K562 (cell line): Measurements from ENCODE around the gene STRIP1. TPM values are rescaled to one million over a fixed set of nuclear protein-coding genes. Genes with fewer than 3 reads are reported as not detected.

Experiments
- ATAC-seq: fragments of 200-7000 bp; cut with Tn5 transposase; 3 replicates; pipeline ENCODE4 v1.9.1; 2020; ENCODE audit warnings: moderate library complexity
- BruUV-seq: library from RNA; stranded (reverse); fragments of 400-500 nt; replicated peaks from 2 replicates; lab custom pipeline; 2021; lab: Mats Ljungman, UMichigan
- CTCF ChIA-PET: fragments of 300-600 bp; formaldehyde crosslinking; extraction: SDS; loops from one replicate; lab custom pipeline; 2021; ENCODE audit warnings: low intra/inter-chr PET ratio; lab: Yijun Ruan, JAX
- POLR2A ChIA-PET: fragments of 300-600, 350-650 bp; sonication (Branson Sonifier 250); formaldehyde crosslinking; extraction: SDS; loops from one replicate; lab custom pipeline; 2021; ENCODE audit warnings: antibody characterized with exemption, inconsistent platforms; lab: Yijun Ruan, JAX
- DNase-seq, 4 experiments: peaks; one replicate each; pipeline versions ENCODE4 v3.0.0 to v3.0.0-alpha.2; 2011 to 2018; ENCODE audit warnings: low spot score in 3 of 4, mixed read lengths in 3 of 4; ENCODE audit errors: extremely low read depth in 1 of 4
- FAIRE-seq: peaks from 2 replicates; lab custom pipeline; 2011; peaks lifted over from hg19 to GRCh38; lab: Jason Lieb, UNC
- H2AFZ ChIP-seq: 2 replicates; pipeline ENCODE4 v1.6.0; 2011; ENCODE audit warnings: low read depth, low read length, control low read depth, inconsistent platforms
- H3K27ac ChIP-seq: fragments of 200-600 bp; 3 replicates; pipeline ENCODE4 v1.8.0; 2011; ENCODE audit warnings: low read depth, mild to moderate bottlenecking, control low read depth, inconsistent platforms, low read length, moderate library complexity, mixed read lengths; ENCODE audit errors: extremely low read depth
- H3K27me3 ChIP-seq, 2 experiments: fragments of 300-600 bp in 1 of 2; 2 replicates in 1 of 2; 3 replicates in 1 of 2; pipeline versions ENCODE4 v1.6.0 to v1.8.0; 2011; ENCODE audit warnings: inconsistent platforms in 2 of 2, low read length in 2 of 2, mild to moderate bottlenecking in 1 of 2, mixed read lengths in 1 of 2, moderate library complexity in 1 of 2; ENCODE audit not compliant: control insufficient read depth in 2 of 2, insufficient read depth in 2 of 2
- H3K36me3 ChIP-seq: fragments of 300-600 bp; 3 replicates; pipeline ENCODE4 v1.8.0; 2011; ENCODE audit warnings: mild to moderate bottlenecking, low read length, inconsistent platforms; ENCODE audit not compliant: control insufficient read depth, insufficient read depth
- H3K4me1 ChIP-seq, 2 experiments: fragments of 200-600 bp in 1 of 2; replicated peaks in 1 of 2; 2 replicates in 1 of 2; 3 replicates in 1 of 2; pipeline versions ENCODE4 v1.5.1 to v1.8.0; 2011; ENCODE audit warnings: inconsistent platforms in 2 of 2, low read length in 2 of 2, mild to moderate bottlenecking in 1 of 2, mixed read lengths in 1 of 2, moderate library complexity in 1 of 2; ENCODE audit not compliant: control insufficient read depth in 2 of 2, insufficient read depth in 2 of 2
- H3K4me2 ChIP-seq: 2 replicates; pipeline ENCODE4 v1.6.1; 2011; ENCODE audit warnings: low read length, control low read depth, inconsistent platforms, mixed read lengths; ENCODE audit not compliant: insufficient read depth
- H3K4me3 ChIP-seq: fragments of 200-600 bp; sonication (generic), shearing (Covaris generic); 2 replicates; pipeline ENCODE4 v1.5.1; 2016; ENCODE audit warnings: control low read depth, inconsistent platforms
- H3K79me2 ChIP-seq: fragments of 200-600 bp; 3 replicates; pipeline ENCODE4 v1.8.0; 2011; ENCODE audit warnings: low read length, inconsistent platforms; ENCODE audit not compliant: control insufficient read depth, insufficient read depth
- H3K9ac ChIP-seq, 2 experiments: 2 replicates each; pipeline versions ENCODE4 v1.6.0 to v1.6.1; 2011; ENCODE audit warnings: low read depth in 2 of 2, low read length in 2 of 2, control low read depth in 1 of 2, inconsistent platforms in 1 of 2, mild to moderate bottlenecking in 1 of 2, mixed read lengths in 1 of 2; ENCODE audit not compliant: insufficient read depth in 1 of 2
- H3K9me1 ChIP-seq: one replicate; pipeline ENCODE4 v1.6.0; 2011; ENCODE audit warnings: inconsistent platforms, mild to moderate bottlenecking, low read length, moderate library complexity; ENCODE audit not compliant: control insufficient read depth, insufficient read depth
- H3K9me3 ChIP-seq: replicated peaks from 2 replicates; pipeline ENCODE4 v1.5.1; 2011; ENCODE audit warnings: low read depth, low read length, inconsistent platforms; ENCODE audit not compliant: control insufficient read depth, insufficient read depth
- H4K20me1 ChIP-seq: replicated peaks from 2 replicates; pipeline ENCODE4 v1.6.1; 2011; ENCODE audit warnings: low read length, inconsistent platforms, mixed read lengths; ENCODE audit not compliant: control insufficient read depth, insufficient read depth
- E2F8 ChIP-seq: fragments of 450-650 bp; IDR thresholded peaks from 2 replicates; pipeline ENCODE4 v1.7.1; 2018; ENCODE audit warnings: mild to moderate bottlenecking, low read depth; ENCODE audit not compliant: partially characterized antibody
- ETS2 ChIP-seq: IDR thresholded peaks from 2 replicates; pipeline ENCODE4 v1.6.1; 2016; ENCODE audit warnings: borderline replicate concordance, missing genetic modification characterization, mild to moderate bottlenecking, moderate library complexity, missing compliant biosample characterization; ENCODE audit not compliant: poor library complexity, severe bottlenecking
- RFX5 ChIP-seq: IDR thresholded peaks from 2 replicates; pipeline ENCODE4 v1.6.1; 2011; ENCODE audit warnings: low read depth, mild to moderate bottlenecking, improper control_type of control experiment, low read length
- THRAP3 ChIP-seq: fragments of 450-650 bp; IDR thresholded peaks from 2 replicates; pipeline ENCODE4 v1.6.1; 2016; ENCODE audit warnings: mild to moderate bottlenecking, inconsistent platforms, borderline replicate concordance
- ZFP36 ChIP-seq: fragments of 150-350 bp; IDR thresholded peaks from 2 replicates; pipeline ENCODE4 v1.6.1; 2018; ENCODE audit warnings: low read length, low read depth; ENCODE audit not compliant: partially characterized antibody
- ZNF232 ChIP-seq: sonication (generic); formaldehyde crosslinking; IDR thresholded peaks from 2 replicates; pipeline ENCODE4 v1.8.0; 2022; ENCODE audit warnings: mild to moderate bottlenecking, missing genetic modification reagents
- WGBS: fragments of 100-300 bp; shearing (Covaris generic); methylation state at CpG from one replicate; pipeline ENCODE4 v1.1.6; 2016; ENCODE audit warnings: low coverage, mixed read lengths; ENCODE audit not compliant: insufficient coverage; ENCODE audit errors: missing lambda C conversion rate; 5-methylcytosine and 5-hydroxymethylcytosine counted together
- in situ Hi-C: fragments of 300-500 bp; cut with MboI; formaldehyde crosslinking; loops from 4 replicates; pipeline ENCODE4 v1.15.0; 2018; ENCODE audit warnings: inconsistent platforms, mixed read lengths
- intact Hi-C: fragments of 100-400 bp; cut with micrococcal nuclease; formaldehyde crosslinking; loops from 2 replicates; pipeline ENCODE4 v1.14.2; 2022
- polyA plus RNA-seq, 8 experiments: library from polyadenylated mRNA; depleted of rRNA in 4 of 8; stranded (reverse) in 5 of 8; unstranded in 3 of 8; fragments of >200 nt; fragmentation: Nextera tagmentation in 2 of 8; fragmentation: Illumina TruSeq in 1 of 8; extraction: Ambion mirVana in 2 of 8; extraction: Trizol in 1 of 8; gene quantifications; 2 replicates each; pipeline versions ENCODE4 v1.2.1 to v1.2.3, GENCODE V29; 2011 to 2014; ENCODE audit warnings: inconsistent platforms in 1 of 8, missing spikeins in 1 of 8
- total RNA-seq, 7 experiments: library from RNA; depleted of rRNA in 6 of 7; stranded (reverse); fragments of >200 nt in 6 of 7; fragmentation: Illumina TruSeq in 2 of 7; extraction: Trizol in 2 of 7; gene quantifications; 2 replicates each; pipeline versions ENCODE4 v1.2.1 to v1.2.3, GENCODE V29; 2011 to 2021; ENCODE audit warnings: low replicate concordance in 1 of 7
- TF ChIP-seq, protein P1 (sequence below): fragments of 250-450 bp; sonication (Bioruptor Pico); IDR thresholded peaks from 2 replicates; pipeline ENCODE4 v1.8.0; 2021; ENCODE audit warnings: moderate library complexity, mild to moderate bottlenecking, inconsistent platforms

STRIP1 gene
- total and polyA plus RNA-seq, 9 of the 15 experiments (the other 6 are each of a cell fraction or from before 2014, with no cell fraction given): 9.9 to 42.3 (median 32.0) TPM

- no peak overlapping the region for H3K27ac ChIP-seq
Measured at GRCh38 chr1:110055493-110056284, 21.3 kb downstream of the STRIP1 start.

More at GRCh38 chr1:110055493-110056284, 21.3 kb downstream of the STRIP1 start:
- TF ChIP-seq E2F8 (no peak), ZFP36 (no peak), ZNF232 (CRISPR knock-in tag) (no peak), RFX5 (no peak), THRAP3 (no peak), ETS2 (tag) (no peak)
- TF ChIP-seq, protein P1, sequence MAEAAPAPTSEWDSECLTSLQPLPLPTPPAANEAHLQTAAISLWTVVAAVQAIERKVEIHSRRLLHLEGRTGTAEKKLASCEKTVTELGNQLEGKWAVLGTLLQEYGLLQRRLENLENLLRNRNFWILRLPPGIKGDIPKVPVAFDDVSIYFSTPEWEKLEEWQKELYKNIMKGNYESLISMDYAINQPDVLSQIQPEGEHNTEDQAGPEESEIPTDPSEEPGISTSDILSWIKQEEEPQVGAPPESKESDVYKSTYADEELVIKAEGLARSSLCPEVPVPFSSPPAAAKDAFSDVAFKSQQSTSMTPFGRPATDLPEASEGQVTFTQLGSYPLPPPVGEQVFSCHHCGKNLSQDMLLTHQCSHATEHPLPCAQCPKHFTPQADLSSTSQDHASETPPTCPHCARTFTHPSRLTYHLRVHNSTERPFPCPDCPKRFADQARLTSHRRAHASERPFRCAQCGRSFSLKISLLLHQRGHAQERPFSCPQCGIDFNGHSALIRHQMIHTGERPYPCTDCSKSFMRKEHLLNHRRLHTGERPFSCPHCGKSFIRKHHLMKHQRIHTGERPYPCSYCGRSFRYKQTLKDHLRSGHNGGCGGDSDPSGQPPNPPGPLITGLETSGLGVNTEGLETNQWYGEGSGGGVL (CRISPR knock-in tag): no peak
- H3K9me3 ChIP-seq: no peaks in the 10 kb centered on the region
- H3K79me2 ChIP-seq: no peaks in the 10 kb centered on the region
- WGBS: 87% methylated on average over 5 of the region's 5 CpGs
- ChIA-PET POLR2A (interaction anchor here (0.6 to 18.1 kb wide), 3 partner anchors 20 to 69 kb away, joined by 3 to 200 read pairs (median 6); partner anchors contain the start of gene STRIP1), CTCF (interaction anchor here (2.9 kb wide), 1 partner anchor 50 kb away, joined by 31 read pairs; no protein-coding TSS in a partner anchor)
- H3K4me2 ChIP-seq: no peak overlapping the region
- intact Hi-C loops (loop anchor here (2.0 to 10.0 kb wide), 2 partner anchors 53 to 409 kb away; no protein-coding TSS in a partner anchor), in situ Hi-C loops (no loop called here)
- BruUV-seq: no TSS peak
- H3K4me3 ChIP-seq: no peak overlapping the region
- peaks cover 39% of the 10 kb centered on the region for H4K20me1 ChIP-seq
- H3K9me1 ChIP-seq: peaks cover 12% of the 10 kb centered on the region
- H3K36me3 ChIP-seq: peaks cover 77% of the 10 kb centered on the region
- ATAC-seq (no peak), DNase-seq (no peak), FAIRE-seq (no peak)
- H3K4me1 ChIP-seq: peaks cover 24 to 29% of the 10 kb centered on the region in 2 experiments
- H3K9ac ChIP-seq: no peak overlapping the region
- H3K27me3 ChIP-seq: no peaks in the 10 kb centered on the region
- H2AFZ ChIP-seq: no peak overlapping the region
